Measurements from ENCODE around the gene SKI.

GRCh38 chr1:2354511-2355372 lies 126.6 kb downstream of the SKI start:
- TF ChIP-seq CTCF (IDR thresholded peaks at IDR 0.05; ENCODE audit: borderline replicate concordance, extremely low read depth, low read length, poor library complexity, severe bottlenecking) (no peak), EZH2 (IDR thresholded peaks at IDR 0.05; ENCODE audit: borderline replicate concordance, low read depth, low read length, severe bottlenecking) (no peak)
